HG02623 (cell line): Measurements from ENCODE around the gene KCNB1.

Source experiments
- ATAC-seq: cut with Tn5 transposase; IDR thresholded peaks from one replicate; pipeline ENCODE4 v1.9.1; 2021; ENCODE audit warnings: moderate library complexity; ENCODE audit not compliant: unreplicated experiment

The KCNB1 gene

DNA sequence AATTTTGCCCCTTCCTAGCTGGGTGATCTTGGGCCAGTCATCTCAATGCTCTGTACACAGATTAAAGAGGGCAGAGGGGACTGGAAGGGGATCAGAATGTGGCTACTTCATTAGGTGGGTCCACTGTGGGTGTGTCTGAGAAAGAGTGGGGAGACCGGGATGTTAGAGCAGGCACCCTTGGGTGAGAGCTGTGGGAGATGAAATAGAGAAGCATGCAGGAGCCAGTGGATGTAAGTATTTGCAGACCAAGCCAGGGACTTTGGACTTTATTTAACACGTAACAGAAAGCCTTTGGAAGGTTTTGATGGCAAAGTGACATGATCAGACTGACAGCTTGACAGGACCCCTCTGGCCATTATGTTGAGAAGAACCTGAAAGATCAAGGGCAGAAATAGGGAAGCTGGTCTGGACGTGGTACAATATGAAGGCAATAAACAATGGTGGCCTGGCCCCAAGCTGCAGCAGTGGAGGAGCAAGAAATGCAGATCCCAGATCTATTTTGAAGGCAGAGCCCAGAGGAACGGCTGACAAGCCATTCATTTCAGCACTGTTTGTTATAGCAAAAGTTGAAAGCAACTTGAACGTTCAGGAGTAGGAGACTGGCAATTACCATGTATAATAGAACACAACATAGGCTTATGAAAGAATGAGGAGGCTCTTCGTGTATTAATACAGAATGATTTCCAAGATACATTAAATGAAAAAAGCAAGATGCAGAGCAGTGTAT, 122.1 kb downstream of the KCNB1 start:
- ATAC-seq, result no peak

- no peak for ATAC-seq
Observed at GRCh38 chr20:49356676-49357075, 125.8 kb downstream of the KCNB1 start.

DNA sequence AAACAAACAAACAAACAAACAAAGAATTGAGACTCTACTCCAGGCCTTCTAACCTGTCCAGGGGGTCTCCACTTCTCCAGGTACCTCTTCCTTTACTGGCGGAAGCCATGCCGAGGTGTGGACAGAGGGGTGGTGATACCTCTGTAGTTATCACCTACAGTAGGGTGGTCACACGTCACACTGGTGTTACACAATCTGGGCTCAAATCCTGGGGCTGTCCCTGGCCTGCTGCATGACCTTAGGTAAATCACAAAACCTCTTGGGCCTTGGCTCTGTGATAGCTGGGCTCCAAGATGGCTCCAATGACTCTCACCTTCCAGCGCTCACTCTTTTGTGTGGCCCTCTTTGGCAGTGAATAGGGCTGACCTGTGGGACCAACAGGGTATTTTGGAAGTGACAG, 127.8 kb downstream of the KCNB1 start:
- ATAC-seq, result no peak

GRCh38 chr20:49353348-49353747, 129.1 kb downstream of the KCNB1 start:
- no peak for ATAC-seq

DNA sequence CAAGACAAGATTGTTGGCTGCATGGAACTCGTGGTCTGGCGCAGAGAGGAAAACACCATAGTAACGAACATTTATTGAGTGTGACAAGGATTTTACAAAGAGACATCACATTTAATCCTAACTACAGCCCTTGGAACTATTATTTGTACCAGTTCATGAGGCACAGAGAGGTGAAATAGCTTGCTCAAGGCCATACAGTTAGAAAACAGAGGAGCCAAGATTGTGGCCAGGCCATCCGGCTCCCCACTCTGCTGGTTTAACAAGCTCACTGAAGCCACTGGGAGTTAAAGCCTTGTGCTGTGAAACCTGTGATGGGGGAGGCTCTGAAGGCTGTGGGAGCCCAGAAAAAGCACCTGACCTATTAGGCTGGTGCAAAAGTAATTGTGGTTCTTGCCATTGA, 129.7 kb downstream of the KCNB1 start:
- ATAC-seq, result no peak

DNA sequence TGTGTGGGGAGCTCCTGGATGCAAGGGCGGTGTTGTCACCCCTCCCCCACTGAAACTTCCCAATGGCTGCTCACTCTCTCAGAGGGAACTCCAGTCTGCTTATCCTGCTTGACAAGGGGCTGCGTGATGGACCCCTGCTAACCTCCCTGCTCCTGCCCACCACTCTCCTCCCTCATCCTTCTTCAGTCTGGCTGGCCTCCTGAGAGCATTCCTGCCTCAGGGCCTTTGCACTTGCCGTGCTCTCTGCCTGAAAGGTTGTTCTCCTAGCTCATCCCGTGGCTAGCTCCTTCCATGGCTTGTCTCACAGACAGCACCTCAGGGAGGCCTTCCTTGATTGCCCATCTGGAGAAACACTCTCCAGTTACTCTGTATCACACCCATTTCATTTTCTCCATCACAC, 130.7 kb downstream of the KCNB1 start:
- no peak for ATAC-seq

DNA sequence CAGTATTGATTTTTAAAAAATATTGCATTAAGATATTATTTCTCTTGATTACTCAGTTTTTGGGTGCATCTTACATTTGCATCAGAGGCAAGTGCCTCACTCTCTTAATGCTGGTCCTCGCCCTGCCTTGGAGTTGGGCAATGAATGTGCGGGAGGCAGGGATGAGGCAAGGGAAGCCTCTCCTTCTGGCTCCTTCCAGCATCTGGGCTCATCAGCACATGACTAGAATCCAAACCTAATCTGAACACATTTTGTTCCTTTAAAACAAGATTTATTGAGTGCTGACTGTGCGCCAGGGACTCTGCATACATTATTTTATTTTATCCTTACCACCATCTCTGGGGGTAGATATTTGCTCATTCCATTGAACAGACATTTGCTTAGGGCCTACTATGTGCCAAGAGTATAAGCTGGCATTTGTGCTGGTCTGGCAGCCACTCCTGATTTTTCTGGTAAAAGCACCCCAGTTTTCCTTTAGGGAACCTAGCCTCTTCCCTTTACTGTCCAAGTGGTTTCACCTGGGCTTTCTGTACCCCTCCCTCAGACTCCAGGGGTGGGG, 132.7 kb downstream of the KCNB1 start:
- no peak for ATAC-seq

DNA sequence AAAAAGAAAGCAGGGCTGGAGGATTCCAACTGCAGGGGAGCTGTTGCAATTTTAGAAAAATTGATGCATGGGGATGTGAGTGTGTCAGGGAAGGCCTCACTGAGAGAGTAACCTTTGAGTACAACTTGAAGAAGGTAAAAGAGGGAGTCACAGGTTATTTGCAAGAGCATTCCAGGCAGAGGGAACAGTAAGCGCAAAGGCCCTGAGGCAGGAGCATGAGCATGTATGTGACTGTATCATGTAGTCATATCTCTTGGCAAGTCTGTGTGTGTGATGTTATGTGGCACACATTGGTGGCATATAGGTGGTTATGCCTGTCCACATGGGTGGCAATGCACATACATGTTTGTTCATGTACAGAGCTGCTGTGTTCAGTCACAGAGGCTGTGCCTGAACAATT, 133.4 kb downstream of the KCNB1 start:
- ATAC-seq, result no peak

DNA sequence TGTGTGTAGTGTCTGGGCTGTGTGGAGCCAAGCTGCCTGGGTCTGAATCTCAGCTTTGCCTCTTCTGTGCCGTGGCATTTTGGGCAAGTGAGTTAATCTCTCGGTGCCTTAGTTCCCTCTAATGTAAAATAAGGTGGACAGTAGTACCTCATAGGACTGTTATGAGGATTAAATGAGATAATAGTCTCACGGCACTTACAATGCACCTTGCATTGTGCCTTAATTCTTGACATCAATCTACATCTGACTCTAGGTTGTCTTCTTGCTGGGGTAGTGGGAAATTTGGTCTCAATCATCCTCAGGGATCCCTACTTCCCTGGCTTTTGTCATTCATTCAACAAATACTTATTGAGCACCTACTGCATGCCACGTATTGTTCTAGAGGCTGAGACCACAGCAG, 133.9 kb downstream of the KCNB1 start:
- no peak for ATAC-seq

- ATAC-seq, result no peak
Observed at GRCh38 chr20:49347156-49347555, 135.3 kb downstream of the KCNB1 start.

DNA sequence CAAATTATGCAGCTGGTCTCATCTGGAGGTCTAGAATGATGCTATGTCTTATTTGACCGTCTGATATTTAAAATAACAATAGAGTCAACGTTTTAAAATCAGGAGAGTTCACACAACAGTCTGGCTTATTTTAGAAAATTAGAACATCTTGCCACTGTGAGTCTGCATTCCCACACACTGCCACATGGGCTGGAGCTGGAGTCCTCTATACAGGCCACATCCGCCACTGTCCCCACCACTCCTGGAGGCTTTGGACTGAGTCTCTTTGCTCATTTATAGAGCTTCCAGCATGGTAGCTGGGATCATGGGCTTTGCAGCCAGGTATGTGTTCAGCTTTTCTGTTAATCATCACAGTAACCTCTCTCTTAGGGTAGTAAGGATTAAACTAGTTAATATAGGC, 135.8 kb downstream of the KCNB1 start:
- no peak for ATAC-seq

DNA sequence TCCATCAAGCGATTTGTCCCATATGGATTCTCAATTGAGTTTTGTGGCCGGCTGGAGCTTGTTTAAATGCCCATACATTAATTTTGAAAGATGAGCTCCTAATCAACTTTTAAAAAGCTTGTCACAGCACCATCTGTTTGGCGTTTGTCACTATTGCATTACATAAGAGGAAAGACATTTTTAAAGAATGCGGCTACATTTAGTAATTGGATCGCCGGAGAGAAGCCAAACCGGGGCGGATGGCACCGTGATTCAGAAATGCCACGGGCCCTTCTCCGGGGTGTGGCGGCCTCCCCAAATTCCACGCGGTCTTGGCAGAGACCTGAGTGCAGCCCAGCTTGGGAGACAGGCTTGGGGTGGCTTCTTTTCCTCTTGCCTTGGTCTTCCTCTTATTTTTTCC, 136.9 kb downstream of the KCNB1 start:
- no peak for ATAC-seq

DNA sequence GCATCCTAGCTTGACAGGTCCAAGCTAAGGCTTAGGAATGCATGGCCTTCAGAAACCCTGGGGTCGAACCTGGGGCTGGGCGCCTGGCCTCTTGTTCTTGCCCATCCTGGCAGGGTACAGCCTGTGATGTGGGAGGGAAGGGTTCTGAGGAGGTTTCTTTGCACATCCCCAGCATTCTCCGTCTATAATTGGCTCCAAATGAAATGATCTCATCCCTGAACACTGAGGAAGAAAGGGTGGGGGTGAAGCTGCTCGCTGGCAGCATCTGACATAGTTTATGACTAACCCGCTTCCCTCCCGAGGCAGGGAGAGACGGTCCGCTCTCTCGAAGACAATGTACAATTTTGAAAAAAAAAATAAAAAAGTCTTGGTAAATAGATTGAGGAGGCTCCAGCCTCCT, 137.5 kb downstream of the KCNB1 start:
- ATAC-seq, result no peak

DNA sequence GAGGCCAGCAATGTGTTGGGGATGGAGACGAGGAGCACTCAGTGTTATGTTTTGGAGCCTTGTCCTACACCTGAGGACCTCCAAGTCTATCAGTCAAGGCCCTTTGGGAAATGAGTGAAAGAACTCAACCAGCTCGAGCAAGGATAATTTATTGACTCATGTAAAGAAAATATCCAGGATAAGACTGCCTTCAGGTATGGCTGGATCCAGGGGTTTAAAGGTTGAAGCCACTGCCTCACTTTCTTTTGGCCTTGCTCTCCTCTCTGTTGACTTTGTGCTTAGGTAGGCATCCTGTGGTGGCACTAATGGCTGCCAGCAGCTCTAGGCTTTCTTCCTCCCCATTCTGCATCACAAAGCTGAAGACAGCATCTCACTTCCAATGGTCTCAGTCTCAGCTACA, 138.3 kb downstream of the KCNB1 start:
- no peak for ATAC-seq

DNA sequence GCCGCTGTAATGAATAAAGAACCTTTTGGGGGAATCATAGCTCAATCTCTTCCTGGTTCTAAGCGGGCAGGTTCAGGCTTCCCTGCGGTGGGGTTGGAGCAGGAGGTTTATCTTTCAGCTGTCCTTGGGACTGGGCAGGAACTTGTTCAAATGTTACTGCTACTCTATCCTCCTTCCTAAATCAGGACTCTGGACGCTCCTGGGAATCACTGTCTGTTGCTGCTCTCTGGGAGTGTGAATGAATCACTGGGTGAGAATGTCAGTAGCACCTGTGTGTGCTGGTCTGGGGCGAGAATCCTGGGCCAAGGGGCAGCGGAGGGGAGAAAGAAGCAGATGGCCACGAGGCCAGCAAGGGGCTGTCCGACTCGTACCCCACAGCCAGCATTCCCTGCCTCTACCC, 139.2 kb downstream of the KCNB1 start:
- ATAC-seq, result no peak

DNA sequence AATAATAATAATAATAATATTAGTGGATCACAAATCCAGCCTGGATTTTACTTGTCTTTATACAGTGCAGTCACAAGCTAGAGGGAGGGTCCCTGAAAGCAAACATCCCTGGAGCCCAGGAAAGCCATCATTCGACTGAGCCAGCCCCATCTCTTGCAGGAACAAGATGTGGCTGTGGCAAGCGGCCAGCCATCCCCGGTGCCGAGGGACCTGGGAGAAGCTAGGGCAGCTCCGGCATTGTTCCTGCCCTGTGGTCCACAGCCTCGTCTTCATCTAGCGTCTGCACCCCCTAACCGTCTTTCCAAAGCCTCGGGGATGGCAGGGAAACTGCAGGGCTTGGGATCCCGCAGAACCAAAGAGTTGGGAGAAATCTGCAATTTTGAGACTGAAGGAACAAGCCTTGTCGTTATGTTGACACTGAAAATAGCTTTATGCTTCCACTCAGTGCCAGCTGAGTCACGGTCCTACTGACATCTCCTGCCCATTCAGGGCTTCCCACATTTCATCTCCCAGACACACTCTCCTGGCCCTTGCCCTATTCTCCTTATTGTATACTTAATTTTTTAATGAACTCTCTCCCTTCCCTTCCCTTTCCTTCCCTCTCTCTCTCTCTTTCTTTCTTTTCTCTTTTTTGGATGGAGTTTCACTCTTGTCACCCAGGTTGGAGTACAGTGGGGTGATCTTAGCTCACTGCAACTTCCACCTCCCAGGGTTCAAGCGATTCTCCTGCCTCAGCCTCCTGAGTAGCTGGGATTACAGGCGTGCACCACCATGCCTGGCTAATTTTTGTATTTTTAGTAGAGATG, 142.1 kb downstream of the KCNB1 start:
- no peak for ATAC-seq

GRCh38 chr20:49339123-49339522, 143.3 kb downstream of the KCNB1 start:
- ATAC-seq, result no peak

- no peak for ATAC-seq
Observed at GRCh38 chr20:49338061-49338460, 144.4 kb downstream of the KCNB1 start.

GRCh38 chr20:49337357-49337756, 145.1 kb downstream of the KCNB1 start:
- ATAC-seq, result no peak

GRCh38 chr20:49336786-49337185, 145.7 kb downstream of the KCNB1 start:
- ATAC-seq, result no peak

- no peak for ATAC-seq
Observed at GRCh38 chr20:49335476-49335875, 147.0 kb downstream of the KCNB1 start.
